ENCODE measurements around the gene NEURL4. TPM values are rescaled to one million over a fixed set of nuclear protein-coding genes. Genes with fewer than 3 reads are reported as not detected.

Gene NEURL4
- total and polyA plus RNA-seq, 2 donors (not counting 3 experiments of a cell fraction or from before 2014, with no cell fraction given), result 32.0 to 44.9 TPM

DNA sequence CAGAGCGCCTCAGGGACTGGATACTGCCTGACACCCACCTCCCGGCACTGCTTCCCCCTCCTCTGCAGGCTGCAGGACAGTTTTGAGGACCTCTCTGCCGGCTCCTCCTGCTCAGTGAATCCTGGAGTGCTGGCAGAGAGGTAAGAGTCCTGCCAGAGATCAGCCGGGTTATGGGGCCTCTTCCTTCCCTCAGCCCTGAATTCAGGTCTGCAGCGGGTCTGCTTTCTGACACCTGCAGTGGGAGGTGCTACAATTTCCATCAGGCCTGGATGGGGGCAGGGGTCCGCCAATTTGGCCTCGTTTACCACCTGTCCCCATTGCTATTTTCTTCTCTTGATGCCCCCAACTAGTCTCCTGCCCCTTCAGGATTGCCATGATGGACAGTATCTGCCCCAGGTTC is 3.0 kb upstream of the NEURL4 start:
- BruUV-seq (replicated peaks), result no TSS peak
- ChIA-PET CTCF (no interaction called here), POLR2A (no interaction called here)
- no peak overlapping the region for H3K4me2 ChIP-seq (ENCODE audit: insufficient read depth, low read length)
- H3K4me1 ChIP-seq (ENCODE audit: control insufficient read depth, extremely low read depth, insufficient read depth, low read length), result peaks cover 10% of the 10 kb centered on the region
- H2AFZ ChIP-seq (ENCODE audit: low read depth, low read length), result no peak overlapping the region
- intact Hi-C loops (cut with micrococcal nuclease) (no loop called here), dilution Hi-C loops (cut with MboI; ENCODE audit: extremely low pct_ligation_motif_present, low sequenced_read_pairs) (no loop called here)
- DNase-seq (ENCODE audit: low read depth, low spot score) (no peak), FAIRE-seq (no peak)
- no peak overlapping the region for H3K4me3 ChIP-seq (replicated peaks in 1 of 3; ENCODE audit: insufficient read depth in 1 of 3, low read depth in 1 of 3, low read length in 3 of 3)
- peaks cover 10% of the 10 kb centered on the region for H3K79me2 ChIP-seq (ENCODE audit: control insufficient read depth, insufficient read depth, low read length)
- H3K27ac ChIP-seq (ENCODE audit: insufficient read depth, low read depth, low read length), result no peak overlapping the region
- no peak for TF ChIP-seq POLR2A (IDR thresholded peaks at IDR 0.05; ENCODE audit: low read depth, low read length)
- TF ChIP-seq, protein P1, sequence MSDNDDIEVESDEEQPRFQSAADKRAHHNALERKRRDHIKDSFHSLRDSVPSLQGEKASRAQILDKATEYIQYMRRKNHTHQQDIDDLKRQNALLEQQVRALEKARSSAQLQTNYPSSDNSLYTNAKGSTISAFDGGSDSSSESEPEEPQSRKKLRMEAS (IDR thresholded peaks at IDR 0.05; ENCODE audit: insufficient read depth, insufficient read length), result no peak
- no peak for TF ChIP-seq GATA2 (IDR thresholded peaks at IDR 0.05; ENCODE audit: insufficient read depth, insufficient read length, low read depth, low read length)
- TF ChIP-seq POLR2AphosphoS5 (IDR thresholded peaks at IDR 0.05; ENCODE audit: insufficient read depth, low read depth, low read length), result no peak
- no peak for TF ChIP-seq JUN (IDR thresholded peaks at IDR 0.05; ENCODE audit: borderline replicate concordance, insufficient read depth, insufficient read length, low read depth)
- TF ChIP-seq, protein P2, sequence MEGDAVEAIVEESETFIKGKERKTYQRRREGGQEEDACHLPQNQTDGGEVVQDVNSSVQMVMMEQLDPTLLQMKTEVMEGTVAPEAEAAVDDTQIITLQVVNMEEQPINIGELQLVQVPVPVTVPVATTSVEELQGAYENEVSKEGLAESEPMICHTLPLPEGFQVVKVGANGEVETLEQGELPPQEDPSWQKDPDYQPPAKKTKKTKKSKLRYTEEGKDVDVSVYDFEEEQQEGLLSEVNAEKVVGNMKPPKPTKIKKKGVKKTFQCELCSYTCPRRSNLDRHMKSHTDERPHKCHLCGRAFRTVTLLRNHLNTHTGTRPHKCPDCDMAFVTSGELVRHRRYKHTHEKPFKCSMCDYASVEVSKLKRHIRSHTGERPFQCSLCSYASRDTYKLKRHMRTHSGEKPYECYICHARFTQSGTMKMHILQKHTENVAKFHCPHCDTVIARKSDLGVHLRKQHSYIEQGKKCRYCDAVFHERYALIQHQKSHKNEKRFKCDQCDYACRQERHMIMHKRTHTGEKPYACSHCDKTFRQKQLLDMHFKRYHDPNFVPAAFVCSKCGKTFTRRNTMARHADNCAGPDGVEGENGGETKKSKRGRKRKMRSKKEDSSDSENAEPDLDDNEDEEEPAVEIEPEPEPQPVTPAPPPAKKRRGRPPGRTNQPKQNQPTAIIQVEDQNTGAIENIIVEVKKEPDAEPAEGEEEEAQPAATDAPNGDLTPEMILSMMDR (IDR thresholded peaks at IDR 0.05; ENCODE audit: extremely low read depth in 1 of 2, insufficient read depth in 1 of 2, low read depth in 1 of 2, low read length in 2 of 2), result no peak
- TF ChIP-seq FOS (IDR thresholded peaks at IDR 0.05; ENCODE audit: borderline replicate concordance, insufficient read depth, low read length), result no peak
- TF ChIP-seq MYC (IDR thresholded peaks at IDR 0.05; ENCODE audit: low read depth, low read length), result no peak
- TF ChIP-seq EZH2 (IDR thresholded peaks at IDR 0.05; ENCODE audit: borderline replicate concordance, low read depth, low read length, severe bottlenecking), result no peak
- no peak overlapping the region for H3K9ac ChIP-seq (replicated peaks; ENCODE audit: extremely low read depth, insufficient read depth, low read length)
- H3K9me3 ChIP-seq (replicated peaks; ENCODE audit: control insufficient read depth, insufficient read depth, low read length), result no peaks in the 10 kb centered on the region
- H4K20me1 ChIP-seq (replicated peaks; ENCODE audit: control insufficient read depth, extremely low read depth, insufficient read depth, low read length), result no peaks in the 10 kb centered on the region
- no peaks in the 10 kb centered on the region for H3K9me1 ChIP-seq (replicated peaks; ENCODE audit: control insufficient read depth, extremely low read depth, insufficient read depth, low read length)
- H3K27me3 ChIP-seq (ENCODE audit: control insufficient read depth in 2 of 2, insufficient read depth in 2 of 2, low read length in 2 of 2), result peaks cover 0 to 2% of the 10 kb centered on the region in 2 experiments
- no peaks in the 10 kb centered on the region for H3K36me3 ChIP-seq (ENCODE audit: control insufficient read depth in 2 of 2, extremely low read depth in 1 of 2, insufficient read depth in 2 of 2, low read length in 2 of 2)

Data from endothelial cell of umbilical vein (primary cell).